B cell (primary cell): Measurements from ENCODE around the gene SLC6A20.

Source experiments
- EZH2 ChIP-seq: IDR thresholded peaks from 2 replicates; pipeline ENCODE4 v1.6.1; 2012; ENCODE audit warnings: borderline replicate concordance, low read depth, mild to moderate bottlenecking, moderate library complexity, low read length; ENCODE audit not compliant: insufficient read depth, poor library complexity, severe bottlenecking
- TF ChIP-seq, protein P1 (sequence below): fragments of 200-600 bp; IDR thresholded peaks from one replicate; pipeline ENCODE4 v1.8.0; 2022; ENCODE audit warnings: antibody characterized with exemption, mild to moderate bottlenecking

DNA sequence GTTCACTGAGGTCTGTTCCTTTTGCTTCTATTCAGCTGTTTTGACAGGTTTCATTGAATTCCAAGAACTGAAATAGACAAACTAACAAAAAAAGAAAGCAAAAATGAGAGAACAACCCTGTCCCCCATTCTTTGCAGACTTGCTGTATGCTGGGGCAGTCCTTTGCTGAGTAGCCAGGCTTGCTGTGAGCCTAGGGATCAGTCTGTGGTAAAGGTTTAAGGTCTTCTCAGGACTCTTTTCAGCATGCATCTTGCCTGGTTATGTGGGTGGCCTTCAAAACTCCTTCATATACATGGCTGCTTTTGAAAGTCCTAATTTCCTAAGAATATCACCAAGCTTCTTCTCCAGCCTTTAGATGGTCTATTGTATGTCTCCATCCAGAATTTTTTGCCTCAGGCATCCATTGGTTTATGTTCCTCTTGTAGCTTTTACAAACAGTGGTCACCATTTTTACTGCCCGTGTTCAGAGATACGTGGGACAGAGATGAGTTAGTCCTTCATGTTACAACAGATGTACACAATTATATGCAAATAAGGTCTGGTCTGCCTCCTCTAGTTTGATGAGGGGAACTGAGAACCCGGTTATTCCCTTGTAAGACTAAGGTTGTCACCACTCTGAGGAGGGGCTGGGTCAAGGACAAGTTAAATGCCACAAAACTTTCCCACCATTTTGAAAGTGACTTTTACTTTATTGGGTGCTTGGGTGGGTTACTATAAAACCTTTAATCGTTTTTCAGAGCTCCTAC, 65.8 kb downstream of the SLC6A20 start:
- TF ChIP-seq, protein P1, sequence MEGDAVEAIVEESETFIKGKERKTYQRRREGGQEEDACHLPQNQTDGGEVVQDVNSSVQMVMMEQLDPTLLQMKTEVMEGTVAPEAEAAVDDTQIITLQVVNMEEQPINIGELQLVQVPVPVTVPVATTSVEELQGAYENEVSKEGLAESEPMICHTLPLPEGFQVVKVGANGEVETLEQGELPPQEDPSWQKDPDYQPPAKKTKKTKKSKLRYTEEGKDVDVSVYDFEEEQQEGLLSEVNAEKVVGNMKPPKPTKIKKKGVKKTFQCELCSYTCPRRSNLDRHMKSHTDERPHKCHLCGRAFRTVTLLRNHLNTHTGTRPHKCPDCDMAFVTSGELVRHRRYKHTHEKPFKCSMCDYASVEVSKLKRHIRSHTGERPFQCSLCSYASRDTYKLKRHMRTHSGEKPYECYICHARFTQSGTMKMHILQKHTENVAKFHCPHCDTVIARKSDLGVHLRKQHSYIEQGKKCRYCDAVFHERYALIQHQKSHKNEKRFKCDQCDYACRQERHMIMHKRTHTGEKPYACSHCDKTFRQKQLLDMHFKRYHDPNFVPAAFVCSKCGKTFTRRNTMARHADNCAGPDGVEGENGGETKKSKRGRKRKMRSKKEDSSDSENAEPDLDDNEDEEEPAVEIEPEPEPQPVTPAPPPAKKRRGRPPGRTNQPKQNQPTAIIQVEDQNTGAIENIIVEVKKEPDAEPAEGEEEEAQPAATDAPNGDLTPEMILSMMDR = no peak
- no peak for TF ChIP-seq EZH2
